Sigmoid colon (tissue), 7 donors: ENCODE results near the gene CLCN4. TPM values are rescaled to one million over a fixed set of nuclear protein-coding genes. Genes with fewer than 3 reads are reported as not detected.

Source experiments
- DNase-seq: peaks from one replicate; pipeline ENCODE4 v3.0.0-alpha.2; 2019
- H3K27ac ChIP-seq, 4 donors: fragments of 200-600 bp; sonication (generic); one replicate each; pipeline ENCODE4 v1.5.1; 2016 to 2019; ENCODE audit warnings: mild to moderate bottlenecking in 1 of 4
- H3K27me3 ChIP-seq, 3 donors: fragments of 200-600 bp; sonication (generic); one replicate each; pipeline ENCODE4 v1.5.1; 2019; ENCODE audit warnings: mild to moderate bottlenecking in 1 of 3
- H3K36me3 ChIP-seq, 4 donors: fragments of 200-600 bp; sonication (generic); one replicate each; pipeline ENCODE4 v1.5.1; 2016 to 2019
- H3K4me1 ChIP-seq, 4 donors: fragments of 200-600 bp; sonication (generic); one replicate each; pipeline ENCODE4 v1.5.1; 2017 to 2019
- H3K4me3 ChIP-seq, 4 donors: fragments of 200-600 bp; sonication (generic); one replicate each; pipeline ENCODE4 v1.5.1; 2017 to 2019; ENCODE audit warnings: mild to moderate bottlenecking in 2 of 4, moderate library complexity in 1 of 4
- H3K9me3 ChIP-seq, 4 donors: fragments of 200-600 bp in 3 of 4; sonication (generic) in 3 of 4; one replicate each; pipeline versions ENCODE4 v1.5.1 to v1.6.1; 2013 to 2019
- CTCF ChIP-seq, 4 experiments: fragments of 450-650 bp in 3 of 4; fragments of 200-600 bp in 1 of 4; IDR thresholded peaks; one replicate each; pipeline ENCODE4 v1.5.1; 2016 to 2019; ENCODE audit warnings: antibody characterized with exemption in 4 of 4, mild to moderate bottlenecking in 3 of 4, moderate library complexity in 2 of 4
- EP300 ChIP-seq, 4 donors: sonication (generic); formaldehyde crosslinking; IDR thresholded peaks; one replicate each; pipeline ENCODE4 v1.6.1; 2017; ENCODE audit warnings: antibody characterized with exemption in 4 of 4
- POLR2A ChIP-seq, 2 donors: fragments of 450-650 bp; IDR thresholded peaks; one replicate each; pipeline ENCODE4 v1.6.1; 2016; ENCODE audit warnings: antibody characterized with exemption in 2 of 2, mild to moderate bottlenecking in 2 of 2, moderate library complexity in 2 of 2
- POLR2AphosphoS5 ChIP-seq, 4 donors: sonication (generic); formaldehyde crosslinking; IDR thresholded peaks; one replicate each; pipeline ENCODE4 v1.6.1; 2017; ENCODE audit warnings: antibody characterized with exemption in 4 of 4
- WGBS, 2 donors: extraction: QIAGEN DNeasy Blood & Tissue Kit; methylation state at CpG; one replicate each; pipeline ENCODE4 v1.1.7; 2013; 5-methylcytosine and 5-hydroxymethylcytosine counted together
- intact Hi-C: fragments of 100-400 bp; cut with DNase I; formaldehyde crosslinking; loops from one replicate; pipeline ENCODE4 v1.15.1; 2023
- polyA plus RNA-seq, 3 donors: library from polyadenylated mRNA; stranded (reverse); fragments of 200-250 nt; gene quantifications; one replicate each; pipeline ENCODE4 v1.2.3, GENCODE V29; 2013
- total RNA-seq, 4 donors: library from RNA; depleted of rRNA; stranded (reverse); fragments of >200 nt; gene quantifications; one replicate each; pipeline ENCODE4 v1.1.0, GENCODE V29; 2016
- donor health status: healthy with polysubstance abuse.
- donor health status: Bipolar disorder and iron deficiency.
- donor health status: healthy.

CLCN4 gene
- total and polyA plus RNA-seq, 7 donors, result under 0.01 to 1.1 (median 0.71) TPM

DNA sequence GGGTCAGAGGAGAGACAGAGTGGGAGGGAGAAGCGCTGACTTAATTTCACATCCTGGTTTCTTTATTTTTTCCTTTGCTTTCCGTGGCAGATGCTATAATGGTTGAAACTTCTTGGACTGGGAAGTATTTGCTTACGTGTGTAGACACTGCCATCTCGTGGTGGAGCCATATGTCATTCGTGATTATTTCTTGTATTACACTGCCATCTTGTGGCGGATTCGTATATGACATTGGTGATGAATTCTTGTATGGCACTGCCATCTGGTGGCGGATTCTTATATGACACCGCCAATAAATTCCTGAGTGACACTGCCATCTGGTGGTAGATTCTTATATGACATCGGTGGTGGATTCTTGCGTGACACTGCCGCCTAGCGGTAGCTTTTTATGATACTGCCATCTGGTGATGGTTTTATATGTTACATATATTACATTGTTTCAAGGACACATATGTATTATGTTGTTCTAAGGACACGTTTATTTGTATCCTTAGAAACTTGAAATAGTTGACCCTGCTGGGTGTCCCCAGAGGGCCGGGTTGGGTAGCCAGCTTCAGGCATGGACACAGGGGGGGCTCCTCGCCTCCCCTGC, 37.3 kb upstream of the CLCN4 start:
- peak; percentile 87 for DNase-seq
- peak overlapping the region; percentile 23 to 64 (median 44) for H3K27ac ChIP-seq
- H3K9me3 ChIP-seq, result no peaks in the 10 kb centered on the region
- intact Hi-C loops, result loop anchor here (1.0 to 5.0 kb wide), 2 partner anchors 37 to 123 kb away; no protein-coding TSS in a partner anchor
- peak; percentile 94 to 100 (median 100) for TF ChIP-seq CTCF (IDR thresholded peaks at IDR 0.05)
- TF ChIP-seq EP300 (IDR thresholded peaks at IDR 0.05), result no peak
- no peak for TF ChIP-seq POLR2A (IDR thresholded peaks at IDR 0.05)
- peak; percentile 83 to 95 (median 90) for TF ChIP-seq POLR2AphosphoS5 (IDR thresholded peaks at IDR 0.05)
- peaks cover 0 to 11% (median 3%) of the 10 kb centered on the region in 4 donors for H3K36me3 ChIP-seq
- no peaks in the 10 kb centered on the region for H3K27me3 ChIP-seq
- H3K4me3 ChIP-seq, result no peak overlapping the region
- H3K4me1 ChIP-seq, result peaks cover 0 to 11% (median 0%) of the 10 kb centered on the region in 4 donors
- 10 to 15% methylated on average over 16 of the region's 16 CpGs for WGBS, 2 donors

DNA sequence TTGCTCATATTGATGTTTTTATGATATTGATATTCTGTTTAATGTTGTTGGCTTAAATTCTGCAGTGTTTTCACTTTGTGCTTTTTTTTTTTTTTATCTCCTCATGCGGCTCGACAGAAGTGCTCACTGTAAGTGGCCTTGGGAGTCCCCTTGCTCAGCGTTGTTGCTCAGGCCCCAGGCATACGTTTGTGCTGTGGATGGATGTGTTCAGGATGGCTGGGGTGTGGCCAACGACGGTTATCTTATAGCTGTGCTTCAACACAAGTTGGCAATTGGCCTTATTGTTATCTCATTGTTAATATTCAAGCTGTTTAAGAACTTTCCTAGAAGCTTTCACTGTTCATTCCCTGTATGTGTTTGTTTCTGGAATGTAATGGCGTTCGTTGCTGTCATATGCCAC, 36.4 kb upstream of the CLCN4 start:
- Histone ChIP-seq H3K9me3 (no peaks in the 10 kb centered on the region), H3K4me3 (no peak overlapping the region), H3K36me3 (peaks cover 0 to 11% (median 3%) of the 10 kb centered on the region in 4 donors), H3K27me3 (no peaks in the 10 kb centered on the region), H3K4me1 (peaks cover 0 to 11% (median 0%) of the 10 kb centered on the region in 4 donors), H3K27ac (peak overlapping the region in 1 of 4 donors; percentile 18)
- no peak for DNase-seq
- TF ChIP-seq EP300 (IDR thresholded peaks at IDR 0.05) (no peak), POLR2A (IDR thresholded peaks at IDR 0.05) (no peak), CTCF (IDR thresholded peaks at IDR 0.05) (no peak)
- intact Hi-C loops, result no loop called here
- 87 to 91% methylated on average over 8 of the region's 8 CpGs for WGBS, 2 donors

GRCh38 chrX:10120828-10121227, 35.9 kb upstream of the CLCN4 start:
- H3K36me3 ChIP-seq, result peaks cover 0 to 11% (median 3%) of the 10 kb centered on the region in 4 donors
- peak overlapping the region in 1 of 4 donors; percentile 18 for H3K27ac ChIP-seq
- no peak for DNase-seq

GRCh38 chrX:10121787-10122186, 35.0 kb upstream of the CLCN4 start:
- DNase-seq, result no peak
- peaks cover 0 to 11% (median 0%) of the 10 kb centered on the region in 4 donors for H3K4me1 ChIP-seq
- no peak overlapping the region for H3K4me3 ChIP-seq
- no peaks in the 10 kb centered on the region for H3K27me3 ChIP-seq
- no peak overlapping the region for H3K27ac ChIP-seq
- H3K36me3 ChIP-seq, result peaks cover 0 to 13% (median 3%) of the 10 kb centered on the region in 4 donors
- WGBS, 2 donors, result 50 to 85% methylated on average over 9 of the region's 9 CpGs
- intact Hi-C loops, result no loop called here
- TF ChIP-seq POLR2A (IDR thresholded peaks at IDR 0.05) (no peak), POLR2AphosphoS5 (IDR thresholded peaks at IDR 0.05) (no peak)
- H3K9me3 ChIP-seq, result no peaks in the 10 kb centered on the region

More at GRCh38 chrX:10120828-10121227, 35.9 kb upstream of the CLCN4 start:
- intact Hi-C loops, result no loop called here
- H3K4me3 ChIP-seq, result no peak overlapping the region
- TF ChIP-seq EP300 (IDR thresholded peaks at IDR 0.05), result no peak
- no peak for TF ChIP-seq POLR2A (IDR thresholded peaks at IDR 0.05)
- no peak for TF ChIP-seq POLR2AphosphoS5 (IDR thresholded peaks at IDR 0.05)
- TF ChIP-seq CTCF (IDR thresholded peaks at IDR 0.05), result no peak
- WGBS, 2 donors, result 71 to 88% methylated on average over 7 of the region's 7 CpGs
- H3K4me1 ChIP-seq, result peaks cover 0 to 11% (median 0%) of the 10 kb centered on the region in 4 donors
- H3K9me3 ChIP-seq, result no peaks in the 10 kb centered on the region
- H3K27me3 ChIP-seq, result no peaks in the 10 kb centered on the region

DNA sequence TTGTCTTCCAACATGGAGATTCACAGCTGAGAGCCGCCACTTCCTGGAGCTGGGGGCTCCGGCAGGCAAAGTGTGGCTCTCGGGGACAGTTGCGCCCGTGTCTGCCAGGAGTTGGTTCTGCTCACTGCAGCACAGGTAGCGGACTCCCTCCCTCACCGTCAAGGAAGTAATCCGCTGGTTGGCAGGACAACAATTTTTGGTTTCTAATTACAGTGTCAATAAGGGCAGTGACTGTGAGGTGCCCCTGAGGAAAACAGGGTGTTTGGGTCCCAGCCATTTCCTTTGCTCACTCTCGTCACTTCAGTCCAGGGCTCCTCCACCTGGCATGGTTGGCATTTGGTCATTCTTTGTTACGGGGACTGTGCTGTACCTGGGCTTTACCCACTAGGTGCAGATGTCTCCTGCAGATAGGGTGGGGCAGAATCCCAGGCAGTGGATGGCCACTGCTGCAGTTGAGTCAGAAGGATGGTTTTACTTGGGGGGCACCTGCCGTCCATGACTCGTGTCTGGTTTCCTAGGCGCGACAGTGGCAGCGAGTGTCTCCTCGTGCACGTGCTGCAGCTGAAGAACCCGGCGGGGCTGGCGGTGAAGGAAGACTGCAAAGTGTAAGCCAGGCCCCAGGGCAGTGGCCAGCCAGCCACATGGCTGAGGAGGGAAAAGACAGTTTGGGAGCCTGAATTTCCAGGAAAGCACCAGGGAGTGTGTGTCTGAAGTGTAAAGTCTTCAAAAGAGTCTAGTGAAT, 32.1 kb upstream of the CLCN4 start:
- 95 to 96% methylated on average over 20 of the region's 20 CpGs for WGBS, 2 donors
- H3K9me3 ChIP-seq, result no peaks in the 10 kb centered on the region
- no peak for DNase-seq
- no peaks in the 10 kb centered on the region for H3K27me3 ChIP-seq
- H3K36me3 ChIP-seq, result peaks cover 0 to 22% (median 2%) of the 10 kb centered on the region in 4 donors
- H3K4me3 ChIP-seq, result no peak overlapping the region
- H3K4me1 ChIP-seq, result peaks cover 0 to 3% (median 0%) of the 10 kb centered on the region in 4 donors
- H3K27ac ChIP-seq, result no peak overlapping the region
- TF ChIP-seq CTCF (IDR thresholded peaks at IDR 0.05), result no peak
- TF ChIP-seq POLR2AphosphoS5 (IDR thresholded peaks at IDR 0.05), result no peak
- TF ChIP-seq EP300 (IDR thresholded peaks at IDR 0.05), result no peak
- no peak for TF ChIP-seq POLR2A (IDR thresholded peaks at IDR 0.05)
- intact Hi-C loops, result no loop called here
